Measurements from ENCODE around the gene WDFY1. TPM values are rescaled to one million over a fixed set of nuclear protein-coding genes. Genes with fewer than 3 reads are reported as not detected.

WDFY1 gene
- total and polyA plus RNA-seq, 9 of the 15 experiments (the other 6 are each of a cell fraction or from before 2014, with no cell fraction given) = 5.4 to 27.6 (median 17.5) TPM

DNA sequence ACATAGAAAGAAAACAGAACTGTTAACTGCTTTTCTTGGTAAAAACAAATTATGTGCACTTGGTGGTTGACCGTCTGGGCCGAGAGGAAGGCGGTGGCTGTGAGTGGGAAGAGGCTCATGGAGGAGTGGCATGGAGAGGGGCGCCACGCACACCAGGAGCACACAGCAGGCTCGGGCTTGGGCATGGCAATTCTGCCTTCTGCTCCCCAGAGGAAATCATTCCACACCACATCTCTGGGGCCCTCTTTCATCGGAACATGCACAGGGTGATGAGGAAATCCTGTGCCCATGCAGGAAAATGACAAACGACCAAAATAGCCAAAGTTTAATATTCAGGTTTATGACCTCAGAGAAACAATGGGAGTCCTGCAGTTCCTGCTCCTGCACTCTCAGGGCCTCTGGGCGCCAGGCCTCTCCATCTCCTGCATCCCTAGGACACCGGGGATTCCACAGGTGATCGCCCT is 26.4 kb downstream of the WDFY1 start:
- H3K79me2 ChIP-seq (ENCODE audit: control insufficient read depth, insufficient read depth, low read length) = no peaks in the 10 kb centered on the region; the same call in 2 of the 3 replicates
- H3K9ac ChIP-seq (ENCODE audit: insufficient read depth in 1 of 2, low read depth in 2 of 2, low read length in 2 of 2) = no peak overlapping the region
- POLR2A ChIA-PET = no interaction called here
- H3K27me3 ChIP-seq (ENCODE audit: control insufficient read depth in 2 of 2, insufficient read depth in 2 of 2, low read length in 2 of 2) = no peaks in the 10 kb centered on the region
- no TSS peak for BruUV-seq (replicated peaks)
- FAIRE-seq (no peak), DNase-seq (ENCODE audit: extremely low read depth in 1 of 4, low spot score in 3 of 4) (no peak), ATAC-seq (no peak)
- H3K36me3 ChIP-seq (ENCODE audit: control insufficient read depth, insufficient read depth, low read length) = 0 out of 3 replicates have a peak, but pooled peaks cover 2% of the 10 kb centered on the region
- no peaks in the 10 kb centered on the region for H3K9me1 ChIP-seq (ENCODE audit: control insufficient read depth, insufficient read depth, low read length)
- in situ Hi-C loops (cut with MboI) (no loop called here), intact Hi-C loops (cut with micrococcal nuclease) (no loop called here)
- H3K4me3 ChIP-seq = no peak overlapping the region
- no peak overlapping the region for H3K27ac ChIP-seq (ENCODE audit: extremely low read depth, low read depth, low read length)
- no peaks in the 10 kb centered on the region for H3K9me3 ChIP-seq (replicated peaks; ENCODE audit: control insufficient read depth, insufficient read depth, low read depth, low read length)
- 0 out of 5 replicates have a peak, but pooled peaks cover 0 to 3% of the 10 kb centered on the region in 2 experiments for H3K4me1 ChIP-seq (replicated peaks in 1 of 2; ENCODE audit: control insufficient read depth in 2 of 2, insufficient read depth in 2 of 2, low read length in 2 of 2)
- H4K20me1 ChIP-seq (replicated peaks; ENCODE audit: control insufficient read depth, insufficient read depth, low read length) = no peaks in the 10 kb centered on the region; the same call in 1 of the 2 replicates
- WGBS (ENCODE audit: insufficient coverage, low coverage, missing lambda C conversion rate) = 85% methylated on average over 10 of the region's 11 CpGs
- H2AFZ ChIP-seq (ENCODE audit: low read depth, low read length) = no peak overlapping the region
- H3K4me2 ChIP-seq (ENCODE audit: insufficient read depth, low read length) = no peak overlapping the region
- CTCF ChIA-PET (ENCODE audit: low intra/inter-chr PET ratio) = no interaction called here
- TF ChIP-seq LEF1 (IDR thresholded peaks at IDR 0.05) = no peak
- TF ChIP-seq, protein P1, sequence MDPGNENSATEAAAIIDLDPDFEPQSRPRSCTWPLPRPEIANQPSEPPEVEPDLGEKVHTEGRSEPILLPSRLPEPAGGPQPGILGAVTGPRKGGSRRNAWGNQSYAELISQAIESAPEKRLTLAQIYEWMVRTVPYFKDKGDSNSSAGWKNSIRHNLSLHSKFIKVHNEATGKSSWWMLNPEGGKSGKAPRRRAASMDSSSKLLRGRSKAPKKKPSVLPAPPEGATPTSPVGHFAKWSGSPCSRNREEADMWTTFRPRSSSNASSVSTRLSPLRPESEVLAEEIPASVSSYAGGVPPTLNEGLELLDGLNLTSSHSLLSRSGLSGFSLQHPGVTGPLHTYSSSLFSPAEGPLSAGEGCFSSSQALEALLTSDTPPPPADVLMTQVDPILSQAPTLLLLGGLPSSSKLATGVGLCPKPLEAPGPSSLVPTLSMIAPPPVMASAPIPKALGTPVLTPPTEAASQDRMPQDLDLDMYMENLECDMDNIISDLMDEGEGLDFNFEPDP (CRISPR knock-in tag; IDR thresholded peaks at IDR 0.05) = no peak
- TF ChIP-seq NRF1 (conservative IDR thresholded peaks at IDR 0.05 in 1 of 2, IDR thresholded peaks at IDR 0.05 in 1 of 2) = no peak
- TF ChIP-seq, protein P2, sequence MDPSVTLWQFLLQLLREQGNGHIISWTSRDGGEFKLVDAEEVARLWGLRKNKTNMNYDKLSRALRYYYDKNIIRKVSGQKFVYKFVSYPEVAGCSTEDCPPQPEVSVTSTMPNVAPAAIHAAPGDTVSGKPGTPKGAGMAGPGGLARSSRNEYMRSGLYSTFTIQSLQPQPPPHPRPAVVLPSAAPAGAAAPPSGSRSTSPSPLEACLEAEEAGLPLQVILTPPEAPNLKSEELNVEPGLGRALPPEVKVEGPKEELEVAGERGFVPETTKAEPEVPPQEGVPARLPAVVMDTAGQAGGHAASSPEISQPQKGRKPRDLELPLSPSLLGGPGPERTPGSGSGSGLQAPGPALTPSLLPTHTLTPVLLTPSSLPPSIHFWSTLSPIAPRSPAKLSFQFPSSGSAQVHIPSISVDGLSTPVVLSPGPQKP (CRISPR knock-in tag; IDR thresholded peaks at IDR 0.05) = no peak
- TF ChIP-seq XRCC5 (IDR thresholded peaks at IDR 0.05; ENCODE audit: low read depth, low read length) = no peak
- no peak for TF ChIP-seq MEF2D (tag; conservative IDR thresholded peaks at IDR 0.05; ENCODE audit: low read depth)
- TF ChIP-seq EP400 (IDR thresholded peaks at IDR 0.05) = no peak
- no peak for TF ChIP-seq KDM2B (CRISPR knock-in tag; IDR thresholded peaks at IDR 0.05)
- no peak for TF ChIP-seq CTBP1 (IDR thresholded peaks at IDR 0.05; ENCODE audit: borderline replicate concordance)
- no peak for TF ChIP-seq MIER1 (IDR thresholded peaks at IDR 0.05; ENCODE audit: low read depth)
- TF ChIP-seq, protein P3, sequence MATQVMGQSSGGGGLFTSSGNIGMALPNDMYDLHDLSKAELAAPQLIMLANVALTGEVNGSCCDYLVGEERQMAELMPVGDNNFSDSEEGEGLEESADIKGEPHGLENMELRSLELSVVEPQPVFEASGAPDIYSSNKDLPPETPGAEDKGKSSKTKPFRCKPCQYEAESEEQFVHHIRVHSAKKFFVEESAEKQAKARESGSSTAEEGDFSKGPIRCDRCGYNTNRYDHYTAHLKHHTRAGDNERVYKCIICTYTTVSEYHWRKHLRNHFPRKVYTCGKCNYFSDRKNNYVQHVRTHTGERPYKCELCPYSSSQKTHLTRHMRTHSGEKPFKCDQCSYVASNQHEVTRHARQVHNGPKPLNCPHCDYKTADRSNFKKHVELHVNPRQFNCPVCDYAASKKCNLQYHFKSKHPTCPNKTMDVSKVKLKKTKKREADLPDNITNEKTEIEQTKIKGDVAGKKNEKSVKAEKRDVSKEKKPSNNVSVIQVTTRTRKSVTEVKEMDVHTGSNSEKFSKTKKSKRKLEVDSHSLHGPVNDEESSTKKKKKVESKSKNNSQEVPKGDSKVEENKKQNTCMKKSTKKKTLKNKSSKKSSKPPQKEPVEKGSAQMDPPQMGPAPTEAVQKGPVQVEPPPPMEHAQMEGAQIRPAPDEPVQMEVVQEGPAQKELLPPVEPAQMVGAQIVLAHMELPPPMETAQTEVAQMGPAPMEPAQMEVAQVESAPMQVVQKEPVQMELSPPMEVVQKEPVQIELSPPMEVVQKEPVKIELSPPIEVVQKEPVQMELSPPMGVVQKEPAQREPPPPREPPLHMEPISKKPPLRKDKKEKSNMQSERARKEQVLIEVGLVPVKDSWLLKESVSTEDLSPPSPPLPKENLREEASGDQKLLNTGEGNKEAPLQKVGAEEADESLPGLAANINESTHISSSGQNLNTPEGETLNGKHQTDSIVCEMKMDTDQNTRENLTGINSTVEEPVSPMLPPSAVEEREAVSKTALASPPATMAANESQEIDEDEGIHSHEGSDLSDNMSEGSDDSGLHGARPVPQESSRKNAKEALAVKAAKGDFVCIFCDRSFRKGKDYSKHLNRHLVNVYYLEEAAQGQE (IDR thresholded peaks at IDR 0.05; ENCODE audit: borderline replicate concordance) = no peak
- TF ChIP-seq, protein P3 (CRISPR knock-in tag; IDR thresholded peaks at IDR 0.05; ENCODE audit: low read depth) = no peak
- no peak for TF ChIP-seq ZC3H4 (CRISPR knock-in tag; IDR thresholded peaks at IDR 0.05; ENCODE audit: borderline replicate concordance)
- TF ChIP-seq ZNF695 (CRISPR knock-in tag; IDR thresholded peaks at IDR 0.05) = no peak

Data from K562 (cell line).